ENCODE results near the gene HNF4A. TPM values are rescaled to one million over a fixed set of nuclear protein-coding genes. Genes with fewer than 3 reads are reported as not detected.

Gene HNF4A
- polyA plus RNA-seq, 3 donors = 49.8 to 73.1 (median 69.0) TPM

- DNase-seq = peak; percentile 42
Measured at GRCh38 chr20:44384423-44385027, 29.0 kb downstream of the HNF4A start.

GRCh38 chr20:44388466-44389023 lies 33.0 kb downstream of the HNF4A start:
- peak; percentile 31 for DNase-seq

GRCh38 chr20:44389871-44390270 lies 34.4 kb downstream of the HNF4A start:
- no peak for DNase-seq

- DNase-seq = no peak
Measured at GRCh38 chr20:44390280-44390679, 34.8 kb downstream of the HNF4A start.

- DNase-seq = no peak
Measured at GRCh38 chr20:44392088-44392775, 36.7 kb downstream of the HNF4A start.

GRCh38 chr20:44392776-44393607 lies 37.5 kb downstream of the HNF4A start:
- no peak for DNase-seq

- DNase-seq = no peak
Measured at GRCh38 chr20:44393608-44394451, 38.3 kb downstream of the HNF4A start.

GRCh38 chr20:44394452-44394701 lies 38.9 kb downstream of the HNF4A start:
- no peak for DNase-seq

- no peak for DNase-seq
Measured at GRCh38 chr20:44394702-44395460, 39.4 kb downstream of the HNF4A start.

GRCh38 chr20:44395461-44396340 lies 40.2 kb downstream of the HNF4A start:
- DNase-seq = no peak

GRCh38 chr20:44396369-44397130 lies 41.1 kb downstream of the HNF4A start:
- no peak for DNase-seq

GRCh38 chr20:44398335-44398734 lies 42.8 kb downstream of the HNF4A start:
- no peak for DNase-seq

- no peak for DNase-seq
Measured at GRCh38 chr20:44399446-44399845, 43.9 kb downstream of the HNF4A start.

- DNase-seq = no peak
Measured at GRCh38 chr20:44400671-44400969, 45.1 kb downstream of the HNF4A start.

GRCh38 chr20:44400970-44401769 lies 45.7 kb downstream of the HNF4A start:
- no peak for DNase-seq

GRCh38 chr20:44401770-44402390 lies 46.4 kb downstream of the HNF4A start:
- DNase-seq = no peak

GRCh38 chr20:44402391-44403193 lies 47.1 kb downstream of the HNF4A start:
- DNase-seq = no peak
